Left lobe of liver (tissue), 2 donors: ENCODE data around the gene ZNF274. TPM values are rescaled to one million over a fixed set of nuclear protein-coding genes. Genes with fewer than 3 reads are reported as not detected.
"Not testable (repeated sequence)": the region's sequence is repeated elsewhere in the genome, so short reads cannot be mapped to it uniquely, and the experiment has no call there.

Source experiments
- ATAC-seq: fragments of 200-7000 bp; cut with Tn5 transposase; one replicate; pipeline ENCODE4 v1.9.1; 2020; ENCODE audit warnings: mild to moderate bottlenecking, moderate library complexity
- DNase-seq: peaks from one replicate; pipeline ENCODE4 v3.0.0-alpha.2; 2020; ENCODE audit warnings: low spot score
- total RNA-seq: library from RNA; stranded (reverse); gene quantifications from one replicate; pipeline ENCODE4 v1.2.1, GENCODE V29; 2021
- donor health status: DM: no; HTN: no; CAD: no; lungs with moderate emphysema.
- donor health status: DM: no; HTN: yes; CAD: no.

ZNF274 gene
- total RNA-seq, 1 donor from 2014 or later: 13.7 TPM

DNA sequence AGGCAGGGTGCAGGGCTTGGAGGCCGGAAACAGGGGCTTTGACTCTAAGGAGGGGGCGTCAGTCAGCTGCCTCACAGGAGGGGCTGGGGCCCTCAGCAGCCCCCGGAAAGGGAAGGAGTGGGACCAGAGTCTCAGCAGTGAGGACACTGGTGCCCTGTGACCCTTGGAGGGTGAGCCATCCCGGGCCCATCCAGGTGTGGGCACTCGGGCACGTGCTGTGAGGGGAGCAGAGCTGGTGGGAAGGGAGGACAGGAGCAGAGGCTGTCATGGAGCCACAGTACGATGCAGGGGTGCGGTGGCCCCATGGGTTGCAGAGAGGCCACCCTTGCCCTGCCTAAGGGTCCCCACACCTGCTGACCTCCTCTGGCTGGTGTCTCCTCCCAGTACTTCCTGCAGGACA, 26.7 kb downstream of the ZNF274 start:
- no peak for ATAC-seq

DNA sequence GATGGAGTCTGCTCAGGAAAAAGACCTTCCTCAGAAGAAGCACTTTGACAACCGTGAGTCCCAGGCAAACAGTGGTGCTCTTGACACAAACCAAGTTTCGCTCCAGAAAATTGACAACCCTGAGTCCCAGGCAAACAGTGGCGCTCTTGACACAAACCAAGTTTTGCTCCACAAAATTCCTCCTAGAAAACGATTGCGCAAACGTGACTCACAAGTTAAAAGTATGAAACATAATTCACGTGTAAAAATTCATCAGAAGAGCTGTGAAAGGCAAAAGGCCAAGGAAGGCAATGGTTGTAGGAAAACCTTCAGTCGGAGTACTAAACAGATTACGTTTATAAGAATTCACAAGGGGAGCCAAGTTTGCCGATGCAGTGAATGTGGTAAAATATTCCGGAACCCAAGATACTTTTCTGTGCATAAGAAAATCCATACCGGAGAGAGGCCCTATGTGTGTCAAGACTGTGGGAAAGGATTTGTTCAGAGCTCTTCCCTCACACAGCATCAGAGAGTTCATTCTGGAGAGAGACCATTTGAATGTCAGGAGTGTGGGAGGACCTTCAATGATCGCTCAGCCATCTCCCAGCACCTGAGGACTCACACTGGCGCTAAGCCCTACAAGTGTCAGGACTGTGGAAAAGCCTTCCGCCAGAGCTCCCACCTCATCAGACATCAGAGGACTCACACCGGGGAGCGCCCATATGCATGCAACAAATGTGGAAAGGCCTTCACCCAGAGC, 29.6 kb downstream of the ZNF274 start:
- ATAC-seq (no peak), DNase-seq (no peak)

More for the DNA sequence above, 26.7 kb downstream of the ZNF274 start:
- DNase-seq: no peak

DNA sequence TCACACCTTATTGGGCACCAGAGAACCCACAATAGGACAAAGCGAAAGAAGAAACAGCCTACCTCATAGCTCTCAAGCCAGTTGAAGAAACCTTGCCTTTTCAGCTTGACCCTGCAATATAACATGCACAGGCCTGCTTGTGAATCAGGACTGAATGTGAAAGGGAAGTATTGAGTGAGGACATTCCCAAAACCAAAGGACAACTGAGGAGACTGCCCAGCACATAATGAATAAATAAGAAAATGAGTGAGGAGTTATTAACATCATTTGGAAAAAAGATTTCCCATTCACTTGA, 30.2 kb downstream of the ZNF274 start:
- DNase-seq (no peak), ATAC-seq (no peak)

DNA sequence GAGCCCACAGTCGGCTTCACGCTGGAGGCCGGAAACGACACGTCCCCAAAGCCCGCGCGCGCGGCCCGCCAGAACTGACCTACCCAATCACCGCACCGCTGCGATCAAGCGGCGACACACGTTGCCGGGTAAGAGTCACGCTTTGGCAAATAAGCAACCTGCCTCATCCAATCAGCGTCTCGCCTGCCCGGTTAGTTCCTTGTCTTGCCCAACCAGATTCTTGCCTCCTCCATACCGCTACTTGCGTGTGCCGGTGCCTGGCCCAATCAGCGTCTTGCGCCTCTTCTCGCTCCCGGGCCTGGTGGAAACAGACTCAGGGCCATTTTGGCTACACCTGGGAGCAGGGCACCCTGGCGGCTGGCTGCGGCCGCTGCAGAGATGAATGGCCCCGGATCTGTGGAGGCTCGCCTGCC, 34.2 kb downstream of the ZNF274 start:
- DNase-seq: no peak
- no peak for ATAC-seq

DNA sequence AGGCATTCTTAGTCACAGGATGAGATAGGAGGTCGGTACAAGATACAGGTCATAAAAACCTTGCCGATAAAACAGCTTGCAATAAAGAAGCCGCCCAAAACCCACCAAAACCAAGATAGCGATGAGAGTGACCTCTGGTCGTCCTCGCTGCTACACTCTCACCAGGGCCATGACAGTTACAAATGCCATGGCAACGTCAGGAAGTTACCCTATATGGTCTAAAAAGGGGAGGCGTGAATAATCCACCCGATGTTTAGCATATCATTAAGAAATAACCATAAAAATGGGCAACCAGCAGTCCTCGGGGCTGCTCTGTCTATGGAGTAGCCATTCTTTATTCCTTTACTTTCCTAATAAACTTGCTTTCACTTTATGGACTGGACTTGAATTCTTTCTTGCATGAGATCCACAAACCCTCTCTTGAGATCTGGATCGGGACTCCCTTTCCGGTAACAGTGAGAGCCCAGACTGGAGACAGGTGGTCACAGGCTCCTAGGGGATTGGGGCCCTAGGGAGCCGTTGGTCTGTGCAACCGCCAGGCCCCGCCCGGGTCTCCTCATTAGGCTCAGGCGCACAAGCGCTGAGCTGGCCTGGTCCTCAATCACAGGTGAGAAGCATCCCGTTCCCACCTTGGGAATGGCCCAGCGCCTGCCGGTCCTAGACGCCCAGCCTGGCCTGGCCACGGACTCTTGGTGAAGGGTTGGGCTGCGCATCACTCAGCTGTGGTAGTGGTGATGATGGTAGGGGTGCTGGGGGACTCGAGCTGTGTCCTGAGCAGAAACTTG, 34.9 kb downstream of the ZNF274 start:
- ATAC-seq (no peak), DNase-seq (no peak)

DNA sequence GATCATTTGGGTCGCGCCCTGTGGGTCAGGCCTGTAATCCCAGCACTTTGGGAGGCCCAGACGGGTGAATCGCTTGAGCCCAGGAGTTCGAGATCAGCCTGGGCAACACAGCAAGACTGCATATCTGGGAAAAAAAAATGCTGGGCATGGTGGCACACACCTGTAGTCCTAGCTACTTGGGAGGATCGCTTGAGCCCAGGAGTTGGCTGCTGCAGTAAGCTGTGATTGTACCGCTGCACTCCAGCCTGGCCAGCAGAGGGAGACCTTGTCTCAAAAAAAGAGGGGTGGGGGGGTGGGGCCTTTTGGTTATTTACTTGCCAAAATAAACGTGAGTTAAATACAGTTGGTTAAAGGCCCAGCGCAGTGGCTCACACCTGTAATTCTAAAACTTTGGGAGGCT, 36.0 kb downstream of the ZNF274 start:
- ATAC-seq (peak; percentile 46), DNase-seq (no peak)

DNA sequence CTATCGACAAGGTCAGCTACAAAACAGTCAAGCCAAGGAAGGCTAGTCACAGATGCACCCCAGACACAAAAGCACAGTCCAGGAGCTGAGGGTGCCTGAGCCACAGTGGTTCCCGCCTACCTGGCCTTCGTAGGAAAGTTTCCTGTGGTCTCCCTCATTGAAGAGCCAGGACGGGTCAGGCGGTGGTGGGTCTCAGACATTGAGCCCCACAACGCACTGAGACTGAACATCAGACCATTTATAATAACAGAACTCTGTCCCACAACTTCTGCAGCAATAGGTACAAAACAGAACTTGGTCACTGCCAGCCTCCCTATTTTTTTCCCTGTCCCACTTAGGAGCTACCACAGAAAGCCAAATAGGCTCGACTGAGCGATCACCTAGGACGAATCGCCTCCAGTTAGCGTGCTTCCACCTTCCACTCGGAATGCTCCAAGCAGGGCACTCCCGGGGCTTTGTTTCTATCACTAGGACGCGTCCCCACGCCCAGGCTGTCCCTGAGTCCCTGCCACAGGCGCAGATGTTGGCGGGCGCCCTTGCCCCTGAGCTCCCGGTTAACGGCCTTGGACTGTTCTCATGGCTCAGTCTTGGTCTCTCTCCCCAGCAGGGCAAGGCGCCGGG, 45.2 kb downstream of the ZNF274 start:
- no peak for DNase-seq
- ATAC-seq: no peak

DNA sequence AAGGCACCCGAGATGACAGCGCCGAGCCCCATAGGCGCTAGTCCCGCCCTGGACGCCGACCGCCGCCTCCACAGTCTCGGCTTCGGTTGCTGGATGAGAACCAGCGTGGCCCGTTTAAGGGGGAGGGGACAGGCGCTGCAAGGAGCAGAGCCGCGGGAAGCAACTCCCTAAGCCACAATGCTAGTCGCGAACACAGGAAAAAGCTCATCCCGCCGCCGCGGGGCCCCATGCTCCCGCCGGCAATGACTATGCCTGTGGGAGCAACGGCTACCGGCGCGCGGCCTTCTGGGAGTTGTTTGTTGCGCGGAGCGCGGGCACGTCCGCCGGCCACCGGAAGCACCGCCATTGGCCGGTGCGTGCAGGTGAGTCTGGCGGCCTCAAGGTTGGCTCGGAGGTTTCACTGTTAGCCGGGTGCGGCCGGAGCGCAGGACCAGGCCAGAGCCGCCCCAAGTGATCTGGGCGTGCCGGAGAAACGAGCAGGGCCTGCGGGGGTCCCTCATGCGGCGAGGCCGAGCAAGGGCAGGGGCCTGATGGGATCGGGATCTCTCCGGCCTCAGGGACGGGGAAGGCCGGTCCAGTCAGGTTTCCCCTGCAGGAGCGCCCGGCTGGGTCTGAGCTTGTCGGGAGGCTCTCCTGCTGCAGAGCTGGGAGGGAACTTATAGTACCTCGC, 45.9 kb downstream of the ZNF274 start, which contains the start of gene ZNF544:
ZNF544 (plus strand) TSS at position 330 of the 670 bp plus-strand sequence. CDS start 15,110 bp downstream, outside the sequence.
- peak; percentile 98 for ATAC-seq
- DNase-seq: peak; percentile 83

DNA sequence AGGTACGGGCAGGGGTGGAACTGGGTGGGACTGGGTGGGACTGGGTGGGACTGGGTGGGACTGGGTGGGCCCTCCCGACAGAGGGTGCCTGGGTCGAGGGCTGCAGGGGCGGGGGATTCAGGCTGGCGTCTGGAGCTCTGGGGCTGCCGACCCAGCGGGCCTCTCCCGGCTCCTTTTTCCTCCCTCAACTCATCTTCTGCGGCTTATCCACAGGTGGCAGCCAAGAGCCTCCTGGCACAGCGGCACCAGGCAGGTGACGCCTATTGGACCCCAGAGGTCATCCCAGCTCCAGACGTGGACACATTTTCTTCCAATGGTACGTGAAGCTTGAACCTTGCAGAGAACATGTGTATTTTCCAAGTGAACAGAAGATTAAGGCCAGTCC, 46.4 kb downstream of the ZNF274 start:
- ATAC-seq: peak; percentile 17
- DNase-seq: no peak

DNA sequence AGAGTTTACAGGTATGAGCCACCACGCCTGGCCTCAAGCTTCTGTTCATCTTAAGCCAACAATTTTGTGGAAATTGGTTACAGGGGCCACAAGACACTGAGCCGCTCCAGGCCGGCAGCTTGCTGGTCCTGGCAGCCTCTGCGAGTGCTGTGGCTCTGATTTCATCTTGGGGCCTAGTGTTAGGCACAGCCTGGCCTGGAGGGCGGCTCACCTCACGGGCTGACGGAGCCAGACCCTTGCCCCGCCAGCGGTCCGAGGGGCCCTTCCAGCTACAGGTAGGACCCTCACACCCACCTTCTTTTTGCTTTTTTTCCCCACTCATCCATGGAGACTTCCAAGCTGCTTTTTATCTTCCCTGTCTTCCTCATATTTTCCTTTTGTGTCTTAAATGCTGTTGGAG, 54.5 kb downstream of the ZNF274 start:
- ATAC-seq: no peak
- DNase-seq: no peak

DNA sequence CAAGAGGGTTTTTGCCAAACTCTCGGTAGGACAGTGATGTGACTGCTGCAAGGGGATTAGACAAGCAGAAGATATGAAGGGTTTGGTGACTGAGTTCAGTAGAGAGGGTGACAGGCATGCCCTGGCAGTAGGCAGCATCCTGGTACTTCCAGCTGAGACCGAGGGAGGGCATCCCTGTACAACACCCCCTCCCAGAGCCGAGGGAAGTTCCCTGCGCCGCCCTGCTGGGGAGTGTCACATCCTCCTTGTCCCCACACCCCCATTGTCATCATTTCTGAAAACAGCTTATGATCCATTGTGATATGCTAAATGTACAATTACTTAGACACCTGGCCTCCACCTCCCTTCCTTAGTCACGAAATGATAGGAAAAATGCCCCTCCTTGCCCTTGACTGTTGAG, 60.5 kb downstream of the ZNF274 start:
- ATAC-seq (no peak), DNase-seq (no peak)

DNA sequence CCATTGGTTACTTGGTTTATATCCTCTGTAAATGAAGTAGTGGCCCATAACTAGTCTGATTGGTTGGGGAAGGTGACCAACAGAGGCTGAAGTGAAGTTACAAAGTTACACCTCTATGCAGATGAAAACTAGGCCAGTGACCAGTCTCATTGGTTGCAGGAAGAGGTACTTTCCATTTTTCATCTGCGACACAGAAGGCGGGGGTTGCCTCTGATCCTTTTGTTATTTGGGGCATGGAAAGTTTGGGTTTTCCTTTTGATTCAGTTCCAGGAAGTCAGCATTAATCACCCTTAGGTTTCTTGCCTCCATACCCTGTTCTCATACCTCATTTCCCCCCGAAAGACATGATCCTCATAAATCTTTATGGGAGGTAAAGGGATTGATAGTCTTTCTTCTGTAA, 66.0 kb downstream of the ZNF274 start:
- DNase-seq (no peak), ATAC-seq (no peak)

DNA sequence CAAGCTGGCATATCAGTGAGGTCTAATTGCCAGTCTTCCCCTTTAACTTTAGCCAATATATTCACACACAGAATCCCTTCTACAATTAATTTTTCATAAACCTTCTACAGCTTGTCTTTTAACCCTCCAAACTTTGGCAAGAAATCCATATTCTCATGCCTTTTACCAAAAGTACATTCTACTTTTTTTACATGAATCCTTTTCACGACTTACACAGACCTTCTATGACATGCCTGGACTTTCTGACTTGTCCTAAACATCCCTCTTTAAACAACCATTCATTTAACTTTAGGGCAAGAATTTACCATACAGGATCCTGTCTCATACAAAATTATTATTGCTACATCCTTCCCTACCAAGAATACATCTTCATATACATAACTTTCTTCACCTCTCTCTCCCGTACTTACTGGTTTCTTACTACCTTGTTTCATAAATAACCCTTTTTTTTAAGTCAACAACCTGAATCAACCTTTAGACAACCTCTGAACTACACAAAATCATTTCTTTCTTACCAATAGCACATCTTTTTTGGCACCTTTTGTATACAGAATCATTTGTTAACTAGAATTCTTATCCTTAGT, 69.3 kb downstream of the ZNF274 start:
- ATAC-seq: no peak
- DNase-seq: no peak

DNA sequence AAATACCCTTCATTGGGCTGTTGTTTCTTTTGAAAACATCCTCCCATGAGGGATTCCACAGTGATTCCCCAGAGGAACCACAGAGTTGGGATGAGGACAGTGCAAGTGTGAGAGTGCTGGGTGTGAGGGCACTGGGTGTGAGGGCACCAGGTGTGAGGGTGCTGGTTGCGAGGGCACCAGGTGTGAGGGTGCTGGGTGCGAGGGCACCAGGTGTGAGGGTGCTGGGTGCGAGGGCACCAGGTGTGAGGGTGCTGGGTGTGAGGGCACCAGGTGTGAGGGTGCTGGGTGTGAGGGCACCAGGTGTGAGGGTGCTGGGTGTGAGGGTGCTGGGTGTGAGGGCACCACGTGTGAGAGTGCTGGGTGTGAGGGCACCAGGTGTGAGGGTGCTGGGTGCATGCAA, 75.4 kb downstream of the ZNF274 start:
- DNase-seq, ATAC-seq: not testable (repeated sequence)

DNA sequence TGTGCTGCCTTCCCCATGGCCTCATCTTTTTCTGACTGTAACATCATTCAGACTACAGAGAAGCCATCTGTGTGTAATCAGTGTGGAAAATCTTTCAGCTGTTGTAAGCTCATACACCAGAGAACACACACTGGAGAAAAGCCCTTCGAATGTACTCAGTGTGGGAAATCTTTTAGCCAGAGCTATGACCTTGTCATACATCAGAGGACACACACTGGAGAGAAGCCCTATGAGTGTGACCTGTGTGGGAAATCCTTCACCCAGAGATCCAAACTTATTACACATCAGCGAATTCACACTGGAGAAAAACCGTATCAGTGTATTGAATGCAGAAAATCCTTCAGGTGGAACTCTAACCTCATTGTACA, 78.7 kb downstream of the ZNF274 start:
- ATAC-seq: no peak
- DNase-seq: no peak

DNA sequence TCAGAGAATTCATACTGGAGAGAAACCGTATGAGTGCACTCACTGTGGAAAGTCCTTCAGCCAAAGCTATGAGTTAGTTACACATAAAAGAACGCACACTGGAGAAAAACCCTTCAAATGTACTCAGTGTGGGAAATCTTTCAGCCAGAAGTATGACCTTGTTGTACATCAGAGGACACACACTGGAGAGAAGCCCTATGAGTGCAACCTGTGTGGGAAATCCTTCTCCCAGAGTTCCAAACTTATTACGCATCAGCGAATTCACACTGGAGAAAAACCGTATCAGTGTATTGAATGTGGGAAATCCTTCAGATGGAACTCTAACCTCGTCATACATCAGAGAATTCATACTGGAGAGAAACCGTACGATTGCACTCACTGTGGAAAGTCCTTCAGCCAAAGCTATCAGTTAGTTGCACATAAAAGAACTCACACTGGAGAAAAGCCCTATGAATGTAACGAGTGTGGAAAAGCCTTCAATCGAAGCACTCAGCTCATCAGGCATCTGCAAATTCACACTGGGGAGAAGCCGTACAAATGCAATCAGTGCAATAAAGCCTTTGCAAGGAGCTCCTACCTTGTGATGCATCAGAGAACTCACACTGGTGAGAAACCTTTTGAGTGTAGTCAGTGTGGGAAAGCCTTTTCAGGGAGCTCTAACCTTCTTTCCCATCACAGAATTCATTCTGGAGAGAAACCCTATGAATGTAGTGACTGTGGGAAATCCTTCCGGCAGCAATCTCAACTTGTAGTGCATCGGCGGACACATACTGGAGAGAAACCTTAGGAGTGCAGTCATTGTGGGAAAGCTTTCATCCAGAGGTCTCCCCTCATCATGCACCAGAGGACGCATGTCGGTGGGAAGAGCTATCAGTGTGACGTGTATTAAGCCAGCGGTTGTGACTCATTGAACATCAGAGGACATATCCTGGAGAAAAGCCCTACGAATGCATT, 79.4 kb downstream of the ZNF274 start:
- ATAC-seq (no peak), DNase-seq (no peak)

DNA sequence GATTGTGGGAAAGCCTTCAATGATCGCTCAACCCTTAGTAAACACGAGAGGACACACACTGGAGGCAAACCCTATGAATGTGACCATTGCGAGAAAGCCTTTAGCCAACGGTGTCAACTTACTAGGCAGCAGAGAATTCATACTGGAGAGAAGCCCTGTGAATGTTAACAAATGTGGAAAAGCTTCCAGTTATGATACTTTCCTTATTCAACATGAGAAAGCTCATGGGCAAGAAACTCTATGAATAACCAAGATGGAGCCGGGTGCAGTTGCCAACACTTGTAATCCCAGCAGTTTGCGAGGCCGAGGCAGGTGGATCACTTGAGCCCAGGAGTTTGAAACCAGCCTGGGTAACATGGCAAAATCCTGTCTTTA, 80.0 kb downstream of the ZNF274 start:
- ATAC-seq (no peak), DNase-seq (no peak)
